CD4-positive, alpha-beta T cell (primary cell): ENCODE data around the gene EHD3. TPM values are rescaled to one million over a fixed set of nuclear protein-coding genes. Genes with fewer than 3 reads are reported as not detected.

Experiments used
- ATAC-seq: fragments of 200-7000 bp; cut with Tn5 transposase; one replicate; pipeline ENCODE4 v1.10.0; 2022; ENCODE audit warnings: mild to moderate bottlenecking; ENCODE audit not compliant: poor library complexity
- CTCF ChIA-PET: fragments of 350-600 bp; sonication (Branson Sonifier 250); formaldehyde crosslinking; loops from one replicate; lab custom pipeline; 2021; ENCODE audit warnings: antibody characterized with exemption, inconsistent platforms; lab: Charles Lee
- POLR2A ChIA-PET: fragments of 350-600 bp; sonication (Branson Sonifier 250); formaldehyde crosslinking; loops from one replicate; lab custom pipeline; 2021; ENCODE audit warnings: antibody characterized with exemption, inconsistent platforms; lab: Charles Lee
- DNase-seq, 14 experiments: peaks; one replicate each; pipeline ENCODE4 v3.0.0-alpha.2; 2013 to 2020; ENCODE audit warnings: mixed read lengths in 2 of 14
- H3K27ac ChIP-seq, 2 donors: one replicate each; pipeline versions ENCODE4 v1.5.1 to v1.7.0; 2013; ENCODE audit warnings: low read length in 2 of 2, low read depth in 1 of 2, mild to moderate bottlenecking in 1 of 2
- H3K27me3 ChIP-seq, 2 experiments: 1 replicate in 1 of 2; 2 replicates in 1 of 2; pipeline versions ENCODE4 v1.6.1 to v1.7.0; 2013; ENCODE audit warnings: low read length in 2 of 2, control low read depth in 1 of 2, mild to moderate bottlenecking in 1 of 2, moderate library complexity in 1 of 2; ENCODE audit not compliant: insufficient read depth in 2 of 2, control insufficient read depth in 1 of 2
- H3K36me3 ChIP-seq: one replicate; pipeline ENCODE4 v1.6.1; 2013; ENCODE audit warnings: low read length, control low read depth; ENCODE audit not compliant: insufficient read depth
- H3K4me1 ChIP-seq: one replicate; pipeline ENCODE4 v1.6.1; 2013; ENCODE audit warnings: low read length, control low read depth; ENCODE audit not compliant: insufficient read depth
- H3K4me3 ChIP-seq: one replicate; pipeline ENCODE4 v1.5.1; 2013; ENCODE audit warnings: mild to moderate bottlenecking, low read length, moderate library complexity
- H3K9me3 ChIP-seq, 2 experiments: 1 replicate in 1 of 2; 2 replicates in 1 of 2; pipeline versions ENCODE4 v1.6.1 to v1.7.0; 2013; ENCODE audit warnings: low read length in 2 of 2, mild to moderate bottlenecking in 2 of 2, control low read depth in 1 of 2, moderate library complexity in 1 of 2; ENCODE audit not compliant: control insufficient read depth in 1 of 2, insufficient read depth in 1 of 2
- H3K27ac Mint-ChIP-seq: one replicate; pipeline ENCODE4 v1.8.0; 2020; ENCODE audit warnings: mixed read lengths
- H3K27me3 Mint-ChIP-seq: one replicate; pipeline ENCODE4 v1.8.0; 2021; ENCODE audit warnings: mixed read lengths
- H3K36me3 Mint-ChIP-seq: one replicate; pipeline ENCODE4 v1.8.0; 2021; ENCODE audit warnings: low read depth, mixed read lengths
- H3K4me1 Mint-ChIP-seq: one replicate; pipeline ENCODE4 v1.8.0; 2021; ENCODE audit warnings: low read depth, mixed read lengths
- H3K4me3 Mint-ChIP-seq: one replicate; pipeline ENCODE4 v1.8.0; 2020; ENCODE audit warnings: mild to moderate bottlenecking, mixed read lengths
- H3K9me3 Mint-ChIP-seq: one replicate; pipeline ENCODE4 v1.8.0; 2020; ENCODE audit warnings: mixed read lengths
- CTCF ChIP-seq: fragments of 200-600 bp; IDR thresholded peaks from one replicate; pipeline ENCODE4 v1.8.0; 2022; ENCODE audit warnings: antibody characterized with exemption, mild to moderate bottlenecking
- intact Hi-C, 2 experiments: fragments of 100-400 bp; cut with DNase I in 1 of 2; cut with micrococcal nuclease in 1 of 2; formaldehyde crosslinking; loops; one replicate each; pipeline versions ENCODE4 v1.15.1 to v1.9.0; 2023 to 2025; cut with DNase I, micrococcal nuclease
- total RNA-seq, 174 experiments: library from RNA in 2 of 174; stranded (reverse) in 2 of 174; gene quantifications; one replicate each; pipeline ENCODE4 v1.2.3 and lab custom pipeline; 2021 to 2026

EHD3 gene
- total RNA-seq, 2 experiments from 2014 or later = 1.4 to 1.7 TPM

DNA sequence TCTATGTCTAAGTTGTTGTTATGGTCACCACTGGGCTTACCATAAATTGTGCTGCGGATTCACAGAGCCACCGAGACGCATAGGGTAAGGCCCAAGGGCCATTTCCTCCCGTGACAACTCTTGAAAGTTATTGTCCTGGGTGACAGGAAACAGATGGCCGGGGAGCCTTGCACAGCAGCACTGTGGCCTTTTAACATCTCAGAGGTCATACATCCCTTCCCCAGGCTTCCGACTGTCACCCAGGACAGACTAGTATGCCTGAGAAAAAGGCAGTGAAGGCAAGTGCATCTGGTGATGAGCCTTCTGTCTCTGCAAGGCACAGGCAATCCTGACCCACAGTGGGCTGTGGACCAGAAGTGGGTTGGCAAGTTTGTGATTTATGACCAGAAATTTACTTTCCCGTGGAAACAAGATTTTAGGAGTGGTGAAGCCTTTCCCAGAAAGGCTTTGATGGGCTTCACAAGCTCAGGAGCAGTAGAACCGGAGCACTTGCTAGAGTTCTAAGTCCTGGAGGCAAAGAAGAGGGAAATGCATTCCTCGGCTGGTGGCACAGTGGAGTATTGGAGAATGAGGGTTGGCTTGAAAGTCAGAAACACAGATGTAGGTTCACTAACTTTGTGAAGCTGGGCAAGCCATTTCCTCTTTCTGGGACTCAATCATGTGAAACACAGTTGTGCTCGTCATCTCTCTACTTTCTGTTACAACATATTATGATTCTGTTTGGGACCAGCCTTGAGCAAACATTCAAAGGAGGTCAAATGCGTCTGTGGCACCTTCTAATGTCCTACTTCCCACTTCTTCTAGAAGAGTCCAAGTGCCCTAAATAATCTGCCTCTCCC, 14.6 kb upstream of the EHD3 start:
- CTCF ChIA-PET = no interaction called here
- POLR2A ChIA-PET = no interaction called here
- intact Hi-C loops = no loop called here
- Mint-ChIP-seq H3K4me3 (no peak overlapping the region), H3K9me3 (no peaks in the 10 kb centered on the region), H3K27me3 (peaks cover 11% of the 10 kb centered on the region), H3K36me3 (no peaks in the 10 kb centered on the region), H3K4me1 (peaks cover under 1% of the 10 kb centered on the region), H3K27ac (no peak overlapping the region)
- Histone ChIP-seq H3K27ac (no peak overlapping the region), H3K27me3 (no peaks in the 10 kb centered on the region), H3K4me3 (no peak overlapping the region), H3K4me1 (no peaks in the 10 kb centered on the region), H3K9me3 (no peaks in the 10 kb centered on the region), H3K36me3 (no peaks in the 10 kb centered on the region)
- no peak for TF ChIP-seq CTCF
- ATAC-seq (no peak), DNase-seq (peak in 3 of 14 experiments; percentile 17 to 48 (median 44))

DNA sequence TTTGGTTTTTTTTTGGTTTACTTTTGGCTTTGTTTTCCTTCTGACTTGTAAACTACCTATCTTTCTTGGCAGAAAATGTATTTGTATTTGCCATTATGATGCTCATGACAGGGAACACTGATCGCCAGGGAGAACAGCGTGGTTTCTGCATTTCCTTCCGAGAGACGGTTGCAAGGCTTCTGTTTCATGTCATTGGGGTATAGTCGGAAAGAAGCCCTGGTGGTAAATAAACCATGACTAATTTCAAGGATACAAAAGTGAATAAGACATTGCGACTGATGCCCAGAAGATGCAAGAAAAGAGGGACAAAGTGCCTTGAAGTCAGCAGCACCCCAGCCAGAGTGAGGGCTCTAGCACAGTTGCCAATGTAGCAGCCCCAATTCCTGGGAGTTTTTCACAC, 12.4 kb upstream of the EHD3 start:
- ATAC-seq (no peak), DNase-seq (no peak)
- Histone ChIP-seq H3K27me3 (no peaks in the 10 kb centered on the region), H3K9me3 (no peaks in the 10 kb centered on the region), H3K4me1 (no peaks in the 10 kb centered on the region), H3K27ac (no peak overlapping the region), H3K36me3 (no peaks in the 10 kb centered on the region), H3K4me3 (no peak overlapping the region)
- H3K4me1 Mint-ChIP-seq = no peaks in the 10 kb centered on the region
- intact Hi-C loops = no loop called here
- H3K27ac Mint-ChIP-seq = no peak overlapping the region
- H3K4me3 Mint-ChIP-seq = no peak overlapping the region
- POLR2A ChIA-PET = no interaction called here
- no peaks in the 10 kb centered on the region for H3K9me3 Mint-ChIP-seq
- H3K36me3 Mint-ChIP-seq = no peaks in the 10 kb centered on the region
- CTCF ChIA-PET = no interaction called here
- TF ChIP-seq CTCF = no peak
- H3K27me3 Mint-ChIP-seq = peaks cover 11% of the 10 kb centered on the region

DNA sequence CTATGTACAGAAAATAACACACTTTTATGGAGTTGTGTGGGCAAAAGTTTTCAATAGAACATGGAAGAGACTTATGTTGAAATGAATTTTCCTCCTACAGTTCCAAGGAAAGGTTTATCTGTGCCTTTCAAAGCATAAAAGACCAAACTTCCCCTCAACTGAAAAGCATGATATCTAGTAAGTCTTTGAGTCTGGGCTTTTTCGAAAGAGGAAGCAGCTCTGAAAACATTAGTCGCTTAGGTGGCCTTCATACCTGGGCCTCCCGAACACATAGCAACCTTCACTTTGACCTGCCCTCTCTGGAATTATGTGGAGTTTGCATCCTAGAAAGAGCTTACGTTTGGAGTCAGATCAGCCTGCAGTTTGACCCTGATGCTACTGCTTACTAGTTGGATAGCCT, 11.9 kb upstream of the EHD3 start:
- Histone ChIP-seq H3K27me3 (no peaks in the 10 kb centered on the region), H3K36me3 (no peaks in the 10 kb centered on the region), H3K4me1 (no peaks in the 10 kb centered on the region), H3K9me3 (no peaks in the 10 kb centered on the region), H3K4me3 (no peak overlapping the region), H3K27ac (no peak overlapping the region)
- Mint-ChIP-seq H3K27me3 (peaks cover 14% of the 10 kb centered on the region), H3K4me3 (no peak overlapping the region), H3K36me3 (no peaks in the 10 kb centered on the region), H3K4me1 (no peaks in the 10 kb centered on the region), H3K9me3 (no peaks in the 10 kb centered on the region), H3K27ac (no peak overlapping the region)
- ATAC-seq (no peak), DNase-seq (no peak)
- intact Hi-C loops = no loop called here
- CTCF ChIA-PET = no interaction called here
- POLR2A ChIA-PET = no interaction called here
- no peak for TF ChIP-seq CTCF
